HCT116 (cell line): Measurements from ENCODE around the gene WNT7B. TPM values are rescaled to one million over a fixed set of nuclear protein-coding genes. Genes with fewer than 3 reads are reported as not detected.

Experiments used
- ATAC-seq: fragments of 200-7000 bp; cut with Tn5 transposase; 2 replicates; pipeline ENCODE4 v1.9.1; 2020; ENCODE audit warnings: mild to moderate bottlenecking, moderate library complexity
- BruUV-seq: library from RNA; stranded (reverse); fragments of 400-500 nt; replicated peaks from 2 replicates; lab custom pipeline; 2021; lab: Mats Ljungman, UMichigan
- CTCF ChIA-PET: fragments of 300-600 bp; sonication (Branson Sonifier 250); formaldehyde crosslinking; loops from one replicate; lab custom pipeline; 2021; ENCODE audit warnings: antibody characterized with exemption; lab: Charles Lee
- POLR2A ChIA-PET: fragments of 300-600, 350-600 bp; sonication (Branson Sonifier 250); formaldehyde crosslinking; loops from one replicate; lab custom pipeline; 2021; ENCODE audit warnings: antibody characterized with exemption; lab: Charles Lee
- RAD21 ChIA-PET, 2 experiments: fragments of 300-600 bp; sonication (Branson Sonifier 250); formaldehyde crosslinking; loops; one replicate each; lab custom pipeline; 2023; ENCODE audit warnings: low total read pairs in 2 of 2; ENCODE audit not compliant: uncharacterized antibody in 2 of 2, unreplicated experiment in 2 of 2, low non-redundant PET in 1 of 2; lab: Charles Lee
- DNase-seq: peaks from one replicate; pipeline ENCODE4 v3.0.0-alpha.2; 2010; ENCODE audit warnings: low read depth, low spot score
- H2AFZ ChIP-seq: fragments of 200-600 bp; shearing (Covaris generic), sonication (generic); 2 replicates; pipeline ENCODE4 v1.6.1; 2017; ENCODE audit warnings: low read depth, mixed run types, mixed read lengths, antibody characterized with exemption, low read length; ENCODE audit not compliant: poor library complexity, severe bottlenecking
- H3K27ac ChIP-seq: 2 replicates; pipeline ENCODE4 v1.5.1; 2012; ENCODE audit warnings: low read depth, low read length
- H3K27me3 ChIP-seq: fragments of 200-600 bp; sonication (generic); 2 replicates; pipeline ENCODE4 v1.6.1; 2016; ENCODE audit warnings: mixed run types, low read length, mixed read lengths; ENCODE audit not compliant: insufficient read depth
- H3K36me3 ChIP-seq, 2 experiments: fragments of 200-500 bp in 1 of 2; fragments of 200-600 bp in 1 of 2; sonication (Bioruptor generic) in 1 of 2; sonication (generic) in 1 of 2; 2 replicates each; pipeline versions ENCODE4 v1.5.1 to v1.6.1; 2014 to 2016; ENCODE audit warnings: low read length in 2 of 2, inconsistent platforms in 1 of 2, mixed read lengths in 1 of 2, mixed run types in 1 of 2; ENCODE audit not compliant: insufficient read depth in 2 of 2, control insufficient read depth in 1 of 2
- H3K4me1 ChIP-seq, 2 experiments: fragments of 200-600 bp in 1 of 2; sonication (generic) in 1 of 2; 2 replicates each; pipeline versions ENCODE4 v1.5.1 to v1.6.1; 2012 to 2017; ENCODE audit warnings: low read length in 2 of 2, inconsistent platforms in 1 of 2, mild to moderate bottlenecking in 1 of 2, mixed read lengths in 1 of 2, mixed run types in 1 of 2, moderate library complexity in 1 of 2; ENCODE audit not compliant: insufficient read depth in 2 of 2, control insufficient read depth in 1 of 2
- H3K4me2 ChIP-seq: fragments of 200-600 bp; sonication (generic); 2 replicates; pipeline ENCODE4 v1.6.1; 2017; ENCODE audit warnings: mixed run types, low read length, mixed read lengths
- H3K4me3 ChIP-seq, 2 experiments: fragments of 200-600 bp in 1 of 2; sonication (generic) in 1 of 2; replicated peaks in 1 of 2; 2 replicates each; pipeline ENCODE4 v1.5.1; 2011 to 2016; ENCODE audit warnings: low read length in 2 of 2, control low read depth in 1 of 2, low read depth in 1 of 2, mild to moderate bottlenecking in 1 of 2, mixed read lengths in 1 of 2, mixed run types in 1 of 2
- H3K79me2 ChIP-seq: fragments of 200-600 bp; sonication (generic); 2 replicates; pipeline ENCODE4 v1.6.1; 2017; ENCODE audit warnings: mild to moderate bottlenecking, mixed run types, low read length, moderate library complexity, mixed read lengths; ENCODE audit not compliant: insufficient read depth
- H3K9ac ChIP-seq: fragments of 200-600 bp; sonication (generic); 2 replicates; pipeline ENCODE4 v1.6.1; 2016; ENCODE audit warnings: low read length, mixed read lengths
- H3K9me2 ChIP-seq: fragments of 200-600 bp; sonication (generic), shearing (Covaris generic); 2 replicates; pipeline ENCODE4 v1.6.1; 2017; ENCODE audit warnings: mixed run types, mild to moderate bottlenecking, moderate library complexity; ENCODE audit not compliant: insufficient read depth
- H3K9me3 ChIP-seq, 2 experiments: fragments of 200-500 bp in 1 of 2; fragments of 200-600 bp in 1 of 2; sonication (Bioruptor generic) in 1 of 2; sonication (generic) in 1 of 2; 2 replicates each; pipeline ENCODE4 v1.6.1; 2014 to 2017; ENCODE audit warnings: low read length in 2 of 2, mixed read lengths in 2 of 2, inconsistent platforms in 1 of 2, low read depth in 1 of 2, mild to moderate bottlenecking in 1 of 2, mixed run types in 1 of 2, moderate library complexity in 1 of 2; ENCODE audit not compliant: control insufficient read depth in 1 of 2, insufficient read depth in 1 of 2
- H4K20me1 ChIP-seq: fragments of 200-600 bp; sonication (generic), shearing (Covaris generic); 2 replicates; pipeline ENCODE4 v1.6.1; 2017; ENCODE audit warnings: mixed run types, mild to moderate bottlenecking, moderate library complexity; ENCODE audit not compliant: insufficient read depth
- ATF3 ChIP-seq: IDR thresholded peaks from 2 replicates; pipeline ENCODE4 v1.6.1; 2012
- CBX3 ChIP-seq: IDR thresholded peaks from 2 replicates; pipeline ENCODE4 v1.6.1; 2012; ENCODE audit warnings: low read depth
- CEBPB ChIP-seq: IDR thresholded peaks from 2 replicates; pipeline ENCODE4 v1.6.1; 2012; ENCODE audit warnings: low read depth
- CTCF ChIP-seq, 3 experiments: fragments of 200-600 bp in 1 of 3; sonication (generic) in 1 of 3; IDR thresholded peaks in 2 of 3; conservative IDR thresholded peaks in 1 of 3; 2 replicates each; pipeline ENCODE4 v1.5.1; 2012 to 2017; ENCODE audit warnings: low read depth in 2 of 3, low read length in 2 of 3, antibody characterized with exemption in 1 of 3, borderline replicate concordance in 1 of 3, control low read depth in 1 of 3, mild to moderate bottlenecking in 1 of 3, mixed read lengths in 1 of 3, mixed run types in 1 of 3, moderate library complexity in 1 of 3; ENCODE audit not compliant: insufficient read depth in 1 of 3
- EZH2 ChIP-seq: fragments of 200-600 bp; sonication (generic); IDR thresholded peaks from 2 replicates; pipeline ENCODE4 v1.6.1; 2017; ENCODE audit warnings: antibody characterized with exemption, mixed run types
- EZH2phosphoT487 ChIP-seq: fragments of 200-600 bp; IDR thresholded peaks from 2 replicates; pipeline ENCODE4 v1.6.1; 2018; ENCODE audit warnings: antibody characterized with exemption, borderline replicate concordance
- JUND ChIP-seq: IDR thresholded peaks from 2 replicates; pipeline ENCODE4 v1.6.1; 2012
- POLR2AphosphoS5 ChIP-seq: IDR thresholded peaks from 2 replicates; pipeline ENCODE4 v1.6.1; 2011; ENCODE audit warnings: mild to moderate bottlenecking, low read depth, low read length, moderate library complexity
- SIN3A ChIP-seq: IDR thresholded peaks from 2 replicates; pipeline ENCODE4 v1.6.1; 2012; ENCODE audit warnings: low read depth
- SP1 ChIP-seq: IDR thresholded peaks from 2 replicates; pipeline ENCODE4 v1.6.1; 2012; ENCODE audit warnings: low read depth
- TCF7L2 ChIP-seq: IDR thresholded peaks from 2 replicates; pipeline ENCODE4 v1.7.0; 2011; ENCODE audit warnings: borderline replicate concordance, inconsistent platforms; ENCODE audit not compliant: insufficient read depth, insufficient read length; ENCODE audit errors: extremely low read depth
- ZNF274 ChIP-seq: fragments of 200-500 bp; sonication (Bioruptor generic); IDR thresholded peaks from 2 replicates; pipeline ENCODE4 v1.6.1; 2014; ENCODE audit warnings: mild to moderate bottlenecking, low read depth, low read length, inconsistent platforms
- intact Hi-C: fragments of 100-400 bp; cut with micrococcal nuclease; formaldehyde crosslinking; loops from 2 replicates; pipeline ENCODE4 v1.10.0; 2022
- total RNA-seq: library from RNA; stranded (reverse); gene quantifications from one replicate; pipeline ENCODE4 v1.2.1, GENCODE V29; 2021; ENCODE audit not compliant: unreplicated experiment
- TF ChIP-seq, protein P1 (sequence below): IDR thresholded peaks from 2 replicates; pipeline ENCODE4 v1.6.1; 2012; ENCODE audit warnings: low read depth
- TF ChIP-seq, protein P2 (sequence below): IDR thresholded peaks from 2 replicates; pipeline ENCODE4 v1.6.1; 2012

Gene WNT7B
- total RNA-seq, 1 experiment from 2014 or later = 10.5 TPM

DNA sequence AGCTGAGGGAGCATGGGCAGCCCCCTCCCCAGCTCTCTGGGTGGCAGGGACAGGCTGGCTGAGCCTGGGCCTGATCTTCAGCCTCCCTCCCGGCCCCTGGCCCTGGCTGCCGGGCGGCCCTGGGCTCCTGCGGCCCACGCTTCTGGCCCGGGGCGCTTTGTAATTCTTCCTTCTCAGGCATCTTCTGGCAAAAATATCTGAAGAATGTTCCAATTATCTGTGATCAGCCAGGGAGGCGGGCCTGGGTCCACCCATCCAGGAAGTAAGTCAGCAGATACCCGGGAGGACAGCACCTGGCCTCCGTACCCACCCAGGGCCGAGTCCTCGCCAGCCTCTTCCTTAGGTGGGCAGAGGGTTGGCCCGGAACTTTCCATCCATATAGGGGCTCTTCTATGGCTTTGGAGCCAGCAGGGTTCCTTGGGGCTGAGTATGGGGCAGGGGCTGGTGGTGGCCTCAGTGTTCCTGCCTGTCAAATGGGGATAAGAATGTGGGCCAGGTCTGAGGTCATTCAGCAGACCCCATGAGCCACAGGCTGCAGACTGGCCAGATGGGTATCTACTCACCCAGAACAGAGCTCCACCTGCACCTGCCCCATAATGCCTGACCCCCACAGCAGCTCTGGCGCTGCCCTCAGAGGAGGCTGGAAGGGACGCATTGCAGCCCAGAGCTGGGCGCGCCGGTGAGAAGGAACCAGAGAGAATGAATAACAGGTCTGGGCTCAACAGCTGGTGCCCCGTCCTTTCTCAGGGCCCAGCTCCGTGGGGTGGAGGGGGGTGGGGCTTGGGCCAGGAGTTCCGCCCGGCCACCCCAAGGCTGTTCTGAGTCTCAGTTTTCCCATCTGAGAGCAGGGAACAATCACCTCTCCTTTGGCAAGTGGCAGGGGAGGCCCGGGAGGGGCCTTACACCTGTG lies 16.2 kb downstream of the WNT7B start (continued):
- no peak for TF ChIP-seq SIN3A
- no peak for TF ChIP-seq TCF7L2
- TF ChIP-seq EZH2 = no peak
- TF ChIP-seq EZH2phosphoT487 = no peak
- no peak for TF ChIP-seq CEBPB
- TF ChIP-seq POLR2AphosphoS5 = no peak
- TF ChIP-seq JUND = no peak
- TF ChIP-seq, all 23 proteins: peak for 0

DNA sequence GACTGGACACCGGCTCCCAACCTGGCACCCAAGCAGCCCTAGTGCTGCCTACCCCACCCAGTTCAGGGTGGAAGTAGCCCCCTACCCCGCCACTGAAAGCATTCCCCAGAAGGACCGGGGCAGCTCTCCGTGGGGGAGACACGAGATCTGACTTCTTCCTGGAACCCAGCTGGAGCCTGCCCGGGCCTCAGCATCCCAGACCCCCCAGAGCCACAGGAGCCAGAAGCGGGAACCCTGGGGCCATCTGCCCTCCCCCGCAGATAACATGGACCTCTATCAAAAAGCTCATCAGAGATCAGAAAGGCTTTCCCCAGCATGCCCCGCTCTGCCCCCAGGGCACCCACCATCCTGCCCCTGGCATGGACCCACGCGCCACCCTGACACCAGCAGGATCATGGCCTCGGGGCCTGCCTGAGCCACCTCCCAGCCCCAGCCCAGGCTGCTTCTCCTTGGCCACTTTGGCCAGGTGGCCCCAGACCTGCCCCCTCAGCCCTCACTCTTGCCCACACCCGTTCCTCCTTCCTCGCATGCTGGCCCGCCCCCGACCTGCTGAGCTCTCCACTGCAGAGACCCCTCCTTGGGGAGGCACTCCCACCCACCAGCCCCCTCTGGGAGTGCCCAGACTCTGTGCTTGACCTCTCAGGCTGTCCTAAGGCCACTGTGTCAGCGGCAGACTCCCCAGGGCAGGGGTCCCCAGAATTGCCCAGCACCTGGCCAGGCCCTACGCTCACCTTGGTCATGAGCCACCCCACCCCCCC lies 17.1 kb downstream of the WNT7B start:
- RAD21 ChIA-PET = no interaction called here
- intact Hi-C loops = no loop called here
- no peak for TF ChIP-seq EZH2phosphoT487
- TF ChIP-seq ZNF274 = no peak
- TF ChIP-seq CTCF (IDR thresholded peaks at IDR 0.05 in 2 of 3, conservative IDR thresholded peaks at IDR 0.05 in 1 of 3; ENCODE audit: borderline replicate concordance in 1 of 3, insufficient read depth in 1 of 3, low read depth in 2 of 3, low read length in 2 of 3) = no peak
- TF ChIP-seq, protein P1, sequence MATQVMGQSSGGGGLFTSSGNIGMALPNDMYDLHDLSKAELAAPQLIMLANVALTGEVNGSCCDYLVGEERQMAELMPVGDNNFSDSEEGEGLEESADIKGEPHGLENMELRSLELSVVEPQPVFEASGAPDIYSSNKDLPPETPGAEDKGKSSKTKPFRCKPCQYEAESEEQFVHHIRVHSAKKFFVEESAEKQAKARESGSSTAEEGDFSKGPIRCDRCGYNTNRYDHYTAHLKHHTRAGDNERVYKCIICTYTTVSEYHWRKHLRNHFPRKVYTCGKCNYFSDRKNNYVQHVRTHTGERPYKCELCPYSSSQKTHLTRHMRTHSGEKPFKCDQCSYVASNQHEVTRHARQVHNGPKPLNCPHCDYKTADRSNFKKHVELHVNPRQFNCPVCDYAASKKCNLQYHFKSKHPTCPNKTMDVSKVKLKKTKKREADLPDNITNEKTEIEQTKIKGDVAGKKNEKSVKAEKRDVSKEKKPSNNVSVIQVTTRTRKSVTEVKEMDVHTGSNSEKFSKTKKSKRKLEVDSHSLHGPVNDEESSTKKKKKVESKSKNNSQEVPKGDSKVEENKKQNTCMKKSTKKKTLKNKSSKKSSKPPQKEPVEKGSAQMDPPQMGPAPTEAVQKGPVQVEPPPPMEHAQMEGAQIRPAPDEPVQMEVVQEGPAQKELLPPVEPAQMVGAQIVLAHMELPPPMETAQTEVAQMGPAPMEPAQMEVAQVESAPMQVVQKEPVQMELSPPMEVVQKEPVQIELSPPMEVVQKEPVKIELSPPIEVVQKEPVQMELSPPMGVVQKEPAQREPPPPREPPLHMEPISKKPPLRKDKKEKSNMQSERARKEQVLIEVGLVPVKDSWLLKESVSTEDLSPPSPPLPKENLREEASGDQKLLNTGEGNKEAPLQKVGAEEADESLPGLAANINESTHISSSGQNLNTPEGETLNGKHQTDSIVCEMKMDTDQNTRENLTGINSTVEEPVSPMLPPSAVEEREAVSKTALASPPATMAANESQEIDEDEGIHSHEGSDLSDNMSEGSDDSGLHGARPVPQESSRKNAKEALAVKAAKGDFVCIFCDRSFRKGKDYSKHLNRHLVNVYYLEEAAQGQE = no peak
- TF ChIP-seq CBX3 = no peak
- no peak for TF ChIP-seq SIN3A
- TF ChIP-seq, protein P2, sequence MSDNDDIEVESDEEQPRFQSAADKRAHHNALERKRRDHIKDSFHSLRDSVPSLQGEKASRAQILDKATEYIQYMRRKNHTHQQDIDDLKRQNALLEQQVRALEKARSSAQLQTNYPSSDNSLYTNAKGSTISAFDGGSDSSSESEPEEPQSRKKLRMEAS = no peak
- TF ChIP-seq ATF3 = no peak
- TF ChIP-seq SP1 = no peak
- TF ChIP-seq JUND = no peak
- no peak for TF ChIP-seq TCF7L2

More for the DNA sequence above, 17.1 kb downstream of the WNT7B start:
- Histone ChIP-seq H3K9ac (no peak overlapping the region), H3K4me1 (no peaks in the 10 kb centered on the region), H3K4me3 (no peak overlapping the region), H3K27ac (no peak overlapping the region), H3K9me3 (no peaks in the 10 kb centered on the region), H3K4me2 (no peak overlapping the region), H2AFZ (no peak overlapping the region), H4K20me1 (no peaks in the 10 kb centered on the region), H3K79me2 (no peaks in the 10 kb centered on the region), H3K27me3 (no peaks in the 10 kb centered on the region), H3K36me3 (no peaks in the 10 kb centered on the region), H3K9me2 (no peaks in the 10 kb centered on the region)
- POLR2A ChIA-PET = no interaction called here
- DNase-seq (no peak), ATAC-seq (no peak)
- CTCF ChIA-PET = no interaction called here
- BruUV-seq = no TSS peak
